K562 (cell line): ENCODE data around the gene DNAJC13. TPM values are rescaled to one million over a fixed set of nuclear protein-coding genes. Genes with fewer than 3 reads are reported as not detected.

Experiments
- ARID2 ChIP-seq: fragments of 450-650 bp; IDR thresholded peaks from 2 replicates; pipeline ENCODE4 v1.6.1; 2017; ENCODE audit warnings: antibody characterized with exemption, mild to moderate bottlenecking
- GTF2E2 ChIP-seq: fragments of 200-800 bp; sonication (Bioruptor generic); IDR thresholded peaks from 2 replicates; pipeline ENCODE4 v1.6.1; 2016; ENCODE audit warnings: missing genetic modification characterization, missing compliant biosample characterization
- HOXB6 ChIP-seq: fragments of 250-450 bp; sonication (Bioruptor Pico); IDR thresholded peaks from 2 replicates; pipeline ENCODE4 v1.5.1; 2022; ENCODE audit warnings: mild to moderate bottlenecking, borderline replicate concordance
- KLF16 ChIP-seq: IDR thresholded peaks from 2 replicates; pipeline ENCODE4 v1.6.1; 2016; ENCODE audit warnings: antibody characterized with exemption
- MLLT1 ChIP-seq, 2 experiments: fragments of 450-650 bp; IDR thresholded peaks; 2 replicates each; pipeline ENCODE4 v1.6.1; 2016
- NFIC ChIP-seq: fragments of 450-650 bp; IDR thresholded peaks from 2 replicates; pipeline ENCODE4 v1.6.1; 2017; ENCODE audit warnings: mild to moderate bottlenecking, inconsistent platforms
- POLR3G ChIP-seq: IDR thresholded peaks from 2 replicates; pipeline ENCODE4 v1.6.1; 2011; ENCODE audit not compliant: insufficient read length, insufficient replicate concordance; ENCODE audit errors: extremely low read depth
- SMARCC2 ChIP-seq: fragments of 450-650 bp; IDR thresholded peaks from 2 replicates; pipeline ENCODE4 v1.6.1; 2017; ENCODE audit warnings: antibody characterized with exemption, moderate library complexity, mild to moderate bottlenecking, low read depth
- TEAD1 ChIP-seq, 2 experiments: fragments of 450-650 bp in 1 of 2; sonication (generic) in 1 of 2; formaldehyde crosslinking; IDR thresholded peaks; 2 replicates each; pipeline versions ENCODE4 v1.4.0 to v1.8.0; 2020 to 2022; ENCODE audit warnings: mild to moderate bottlenecking in 2 of 2, missing genetic modification reagents in 1 of 2
- ZBTB40 ChIP-seq, 2 experiments: fragments of 450-650 bp in 1 of 2; sonication (generic) in 1 of 2; formaldehyde crosslinking in 1 of 2; IDR thresholded peaks; 2 replicates each; pipeline versions ENCODE4 v1.7.1 to v1.9.0; 2016 to 2022; ENCODE audit warnings: inconsistent platforms in 1 of 2, mild to moderate bottlenecking in 1 of 2, missing genetic modification reagents in 1 of 2
- ZBTB9 ChIP-seq: fragments of 450-650 bp; formaldehyde crosslinking; IDR thresholded peaks from 2 replicates; pipeline ENCODE4 v1.4.0; 2020; ENCODE audit warnings: mild to moderate bottlenecking, moderate library complexity
- ZNF224 ChIP-seq: sonication (generic); formaldehyde crosslinking; IDR thresholded peaks from 2 replicates; pipeline ENCODE4 v1.8.0; 2022; ENCODE audit warnings: mild to moderate bottlenecking, missing genetic modification reagents
- ZNF699 ChIP-seq: fragments of 250-450 bp; sonication (Bioruptor Pico); IDR thresholded peaks from 2 replicates; pipeline ENCODE4 v1.8.0; 2021; ENCODE audit warnings: mild to moderate bottlenecking, moderate library complexity; ENCODE audit not compliant: insufficient replicate concordance
- polyA plus RNA-seq, 8 experiments: library from polyadenylated mRNA; depleted of rRNA in 4 of 8; stranded (reverse) in 5 of 8; unstranded in 3 of 8; fragments of >200 nt; fragmentation: Nextera tagmentation in 2 of 8; fragmentation: Illumina TruSeq in 1 of 8; extraction: Ambion mirVana in 2 of 8; extraction: Trizol in 1 of 8; gene quantifications; 2 replicates each; pipeline versions ENCODE4 v1.2.1 to v1.2.3, GENCODE V29; 2011 to 2014; ENCODE audit warnings: inconsistent platforms in 1 of 8, missing spikeins in 1 of 8
- total RNA-seq, 7 experiments: library from RNA; depleted of rRNA in 6 of 7; stranded (reverse); fragments of >200 nt in 6 of 7; fragmentation: Illumina TruSeq in 2 of 7; extraction: Trizol in 2 of 7; gene quantifications; 2 replicates each; pipeline versions ENCODE4 v1.2.1 to v1.2.3, GENCODE V29; 2011 to 2021; ENCODE audit warnings: low replicate concordance in 1 of 7

The DNAJC13 gene
- total and polyA plus RNA-seq, 9 of the 15 experiments (the other 6 are each of a cell fraction or from before 2014, with no cell fraction given): 2.9 to 17.1 (median 10.2) TPM

GRCh38 chr3:132416807-132417694, at the start of gene DNAJC13 (continued):
- TF ChIP-seq MLLT1 (IDR thresholded peaks at IDR 0.05) (no peak), HOXB6 (no peak), SMARCC2 (no peak), KLF16 (no peak), ZBTB40 (IDR thresholded peaks at IDR 0.05) (no peak), ZBTB40 (CRISPR knock-in tag; IDR thresholded peaks at IDR 0.05) (no peak), ZNF699 (CRISPR knock-in tag) (no peak), ARID2 (no peak), ZBTB9 (CRISPR knock-in tag) (no peak), ZNF224 (CRISPR knock-in tag) (no peak), TEAD1 (CRISPR knock-in tag; IDR thresholded peaks at IDR 0.05) (no peak), NFIC (no peak), GTF2E2 (tag) (no peak), POLR3G (no peak)
